GM11168 (cell line): Measurements from ENCODE around the gene FLVCR1.
"Not testable (repeated sequence)": the region's sequence is repeated elsewhere in the genome, so short reads cannot be mapped to it uniquely, and the experiment has no call there.

Experiments used
- in situ Hi-C: fragments of 300-500 bp; cut with MboI; formaldehyde crosslinking; loops from one replicate; pipeline ENCODE4 v1.12.0; 2022; ENCODE audit warnings: low sequenced_read_pairs; ENCODE audit not compliant: unreplicated experiment

The FLVCR1 gene

DNA sequence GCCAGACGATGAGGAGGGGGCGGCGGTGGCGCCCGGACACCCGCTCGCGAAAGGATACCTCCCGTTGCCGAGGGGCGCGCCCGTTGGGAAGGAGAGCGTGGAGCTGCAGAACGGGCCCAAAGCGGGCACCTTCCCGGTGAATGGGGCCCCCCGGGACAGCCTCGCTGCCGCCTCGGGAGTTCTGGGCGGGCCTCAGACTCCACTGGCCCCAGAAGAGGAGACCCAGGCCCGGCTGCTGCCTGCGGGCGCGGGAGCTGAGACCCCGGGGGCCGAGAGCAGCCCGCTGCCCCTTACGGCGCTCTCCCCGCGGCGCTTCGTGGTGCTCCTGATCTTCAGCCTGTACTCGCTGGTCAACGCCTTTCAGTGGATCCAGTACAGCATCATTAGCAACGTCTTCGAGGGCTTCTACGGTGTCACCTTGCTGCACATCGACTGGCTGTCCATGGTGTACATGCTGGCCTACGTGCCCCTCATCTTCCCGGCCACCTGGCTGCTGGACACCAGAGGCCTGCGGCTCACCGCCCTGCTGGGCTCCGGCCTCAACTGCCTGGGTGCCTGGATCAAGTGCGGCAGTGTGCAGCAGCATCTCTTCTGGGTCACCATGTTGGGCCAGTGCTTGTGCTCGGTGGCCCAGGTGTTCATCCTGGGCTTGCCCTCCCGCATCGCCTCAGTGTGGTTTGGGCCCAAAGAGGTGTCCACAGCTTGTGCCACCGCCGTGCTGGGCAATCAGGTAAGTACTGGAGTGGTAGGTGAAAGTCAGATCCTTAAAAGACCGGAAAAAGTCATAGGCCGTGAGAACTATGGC, 588 bp downstream of the FLVCR1 start:
- in situ Hi-C loops, result no loop called here

DNA sequence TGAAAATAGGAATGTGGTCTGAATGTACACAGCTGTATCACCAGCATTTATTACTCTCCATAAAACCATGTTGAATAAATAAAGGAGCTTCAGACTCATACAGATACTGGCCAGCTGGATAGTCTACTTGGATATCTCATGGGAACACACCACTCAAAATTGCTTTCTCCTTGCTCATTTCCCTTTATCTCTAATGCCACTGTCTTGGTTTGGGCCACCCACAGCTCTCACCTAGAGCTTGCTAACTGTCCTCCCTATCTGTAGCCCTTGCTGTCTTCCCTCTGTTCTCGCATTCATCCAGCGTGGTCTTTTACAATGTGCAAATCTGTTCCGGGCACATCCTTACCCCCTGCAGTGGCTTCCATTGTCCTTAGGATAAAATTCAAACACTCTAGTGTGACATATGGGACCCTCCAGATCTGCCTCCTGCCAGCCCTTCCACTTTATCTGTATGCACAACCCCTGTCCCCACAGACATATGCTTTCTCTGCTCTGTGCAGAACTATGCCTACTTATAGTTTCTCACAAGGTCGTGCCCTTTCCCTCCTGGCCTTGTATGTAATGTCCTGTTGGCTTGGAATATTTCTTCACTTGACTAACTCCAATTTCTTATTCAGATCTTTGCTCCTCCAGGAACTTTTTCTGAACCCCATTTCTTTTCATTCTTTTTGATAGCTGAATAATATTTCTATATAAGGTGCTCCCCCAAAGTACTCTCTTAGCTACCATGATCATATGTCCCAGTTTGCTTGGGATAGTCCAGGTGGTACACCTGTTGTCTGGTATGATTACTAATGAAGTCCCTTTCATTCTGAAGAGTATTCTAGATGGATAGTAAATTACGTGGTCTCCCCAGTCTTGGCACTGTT, 2.9 kb downstream of the FLVCR1 start:
- in situ Hi-C loops, result no loop called here

DNA sequence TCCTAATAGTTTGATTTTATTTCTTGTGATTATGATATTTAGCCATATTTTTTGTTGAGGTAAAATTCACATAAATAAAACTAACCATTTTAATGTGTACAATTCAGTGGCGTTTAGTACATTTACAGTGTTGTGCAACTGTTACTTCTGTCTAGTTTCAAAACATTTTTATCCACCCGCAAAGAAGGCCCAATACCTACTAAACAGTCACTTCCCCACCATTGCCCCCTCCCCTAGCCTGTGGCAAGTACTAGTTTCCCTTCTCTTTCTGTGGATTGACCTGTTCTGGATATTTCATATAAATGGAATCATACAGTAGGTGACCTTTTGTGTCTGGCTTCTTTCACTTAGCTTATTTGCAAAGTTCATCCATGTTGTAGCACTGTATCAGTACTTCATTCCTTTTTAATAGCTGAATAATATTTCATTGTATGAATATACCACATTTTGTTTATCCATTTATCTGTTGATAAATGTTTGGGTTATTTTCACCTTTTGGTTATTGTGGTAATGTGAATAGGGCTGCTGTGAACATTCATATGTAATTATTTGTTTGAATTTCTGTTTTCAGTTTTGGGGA, 4.1 kb downstream of the FLVCR1 start:
- in situ Hi-C loops, result no loop called here

- in situ Hi-C loops, result not testable (repeated sequence)
Observed at GRCh38 chr1:212863345-212863744, 5.3 kb downstream of the FLVCR1 start.

DNA sequence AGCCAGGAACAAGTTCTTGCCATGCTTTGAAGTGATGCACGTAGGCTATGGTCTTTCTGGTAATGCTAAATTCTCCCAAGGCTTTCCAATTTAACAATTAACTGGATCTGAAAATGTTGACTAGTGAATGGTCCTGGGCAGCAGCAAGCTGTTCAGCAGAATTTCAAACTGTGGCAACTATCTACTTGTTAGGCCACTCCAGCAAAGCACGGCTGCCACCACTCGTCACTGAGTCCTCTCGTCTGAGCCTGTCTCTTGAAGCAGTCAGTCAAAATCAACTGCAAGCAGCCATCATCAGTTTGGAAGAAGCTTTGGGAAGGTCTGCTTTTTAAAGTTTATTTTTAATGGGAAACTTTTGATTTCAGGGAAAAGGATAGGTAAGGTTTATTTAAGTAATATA, 6.1 kb downstream of the FLVCR1 start:
- in situ Hi-C loops, result no loop called here

- in situ Hi-C loops, result no loop called here
Observed at GRCh38 chr1:212867192-212867591, 9.1 kb downstream of the FLVCR1 start.

DNA sequence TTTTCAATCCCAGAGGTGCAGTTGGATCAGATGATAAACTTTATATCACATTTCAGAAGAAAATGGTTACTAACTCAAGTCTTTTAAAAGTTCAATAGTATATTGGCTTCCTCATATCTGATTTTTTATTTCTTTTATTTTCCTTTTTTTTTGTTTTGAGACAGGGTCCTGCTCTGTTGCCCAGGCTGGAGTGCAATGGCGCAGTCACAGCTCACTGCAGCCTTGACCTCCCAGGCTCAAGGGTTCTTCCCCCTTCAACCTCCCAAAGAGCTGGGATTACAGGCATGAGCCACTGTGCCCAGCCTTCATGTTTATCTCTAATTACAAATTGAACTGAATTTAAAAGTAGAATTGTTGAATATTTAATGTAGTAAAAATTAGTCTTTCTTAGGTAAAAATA, 13.9 kb downstream of the FLVCR1 start:
- in situ Hi-C loops, result no loop called here

- in situ Hi-C loops, result no loop called here
Observed at GRCh38 chr1:212873518-212873917, 15.4 kb downstream of the FLVCR1 start.

DNA sequence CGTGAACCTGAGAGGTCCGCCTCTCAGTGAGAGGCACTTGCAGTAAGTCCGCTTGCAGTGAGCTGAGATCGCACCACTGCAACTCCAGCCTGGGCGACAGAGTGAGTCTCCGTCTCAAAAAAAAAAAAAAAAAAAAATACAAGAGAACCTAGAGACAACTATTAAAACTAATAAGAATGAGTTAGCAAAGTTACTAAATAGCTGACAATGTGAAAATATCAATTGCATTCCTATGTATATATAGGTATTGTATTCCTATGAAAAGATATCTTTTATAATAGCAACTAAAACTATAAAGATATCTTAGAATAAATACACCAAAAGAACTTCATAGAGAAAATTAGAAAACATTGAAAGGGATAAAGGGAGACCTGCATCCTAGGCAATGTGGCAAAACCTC, 20.3 kb downstream of the FLVCR1 start:
- in situ Hi-C loops, result no loop called here

GRCh38 chr1:212879947-212880690, 22.0 kb downstream of the FLVCR1 start:
- in situ Hi-C loops, result no loop called here

- in situ Hi-C loops, result no loop called here
Observed at GRCh38 chr1:212884592-212884991, 26.5 kb downstream of the FLVCR1 start.

GRCh38 chr1:212892108-212892507, 34.0 kb downstream of the FLVCR1 start:
- in situ Hi-C loops, result no loop called here

DNA sequence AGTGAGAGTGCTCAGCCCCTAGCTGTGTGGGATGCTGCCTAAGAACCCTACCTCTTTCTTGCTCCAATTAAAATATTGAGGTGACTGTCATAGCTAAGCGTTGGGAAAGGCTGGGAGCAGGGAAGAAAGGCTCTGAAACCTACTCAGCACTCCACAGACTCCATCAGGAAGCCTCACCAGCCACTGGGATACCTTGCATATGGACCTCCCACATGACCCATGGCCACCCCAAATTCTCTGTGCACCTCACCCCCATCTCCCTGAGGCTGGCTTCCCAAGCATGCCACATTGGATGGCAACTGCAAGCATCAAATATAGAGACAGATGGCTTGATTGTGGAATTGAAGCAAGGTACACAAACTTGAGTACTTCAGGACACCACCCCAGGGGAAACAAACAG, 41.8 kb downstream of the FLVCR1 start:
- in situ Hi-C loops, result no loop called here

DNA sequence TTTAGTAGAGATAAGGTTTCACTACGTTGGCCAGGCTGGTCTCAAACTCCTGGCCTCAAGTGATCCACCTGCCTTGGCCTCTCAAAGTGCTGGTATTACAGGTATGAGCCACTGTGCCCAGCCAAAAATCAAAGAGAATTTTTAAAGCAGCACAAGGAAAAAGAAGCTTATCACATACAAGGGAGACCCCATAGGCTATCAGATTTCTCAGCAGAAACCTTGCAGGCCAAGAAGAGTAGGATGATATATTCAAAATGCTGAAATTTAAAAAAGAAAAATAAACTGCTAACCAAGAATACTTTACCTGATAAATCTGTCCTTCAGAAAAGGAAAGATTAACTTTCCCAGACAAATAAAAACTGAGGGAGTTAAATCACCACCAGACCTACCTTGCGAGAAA, 43.2 kb downstream of the FLVCR1 start:
- in situ Hi-C loops, result no loop called here

DNA sequence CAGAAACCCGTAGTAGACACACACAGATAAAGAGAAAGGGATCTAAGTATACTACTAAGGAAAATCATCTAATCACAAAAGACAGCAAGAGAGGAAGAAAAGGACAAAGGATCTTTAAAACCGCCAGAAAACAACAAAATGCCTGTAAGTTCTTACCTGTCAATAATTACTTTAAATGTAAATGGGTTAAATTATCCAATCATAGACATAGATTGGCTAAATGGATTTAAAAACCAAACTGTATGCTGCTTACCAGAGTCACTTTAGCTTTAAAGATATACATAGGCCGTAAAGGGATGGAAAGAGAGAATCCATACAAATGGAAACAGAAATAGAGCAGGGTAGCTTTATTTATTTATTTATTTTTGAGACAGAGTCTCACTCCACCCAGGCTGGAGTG, 44.0 kb downstream of the FLVCR1 start:
- in situ Hi-C loops, result no loop called here

- in situ Hi-C loops, result no loop called here
Observed at GRCh38 chr1:212903664-212904063, 45.6 kb downstream of the FLVCR1 start.

- in situ Hi-C loops, result not testable (repeated sequence)
Observed at GRCh38 chr1:212908071-212908470, 50.0 kb downstream of the FLVCR1 start.

DNA sequence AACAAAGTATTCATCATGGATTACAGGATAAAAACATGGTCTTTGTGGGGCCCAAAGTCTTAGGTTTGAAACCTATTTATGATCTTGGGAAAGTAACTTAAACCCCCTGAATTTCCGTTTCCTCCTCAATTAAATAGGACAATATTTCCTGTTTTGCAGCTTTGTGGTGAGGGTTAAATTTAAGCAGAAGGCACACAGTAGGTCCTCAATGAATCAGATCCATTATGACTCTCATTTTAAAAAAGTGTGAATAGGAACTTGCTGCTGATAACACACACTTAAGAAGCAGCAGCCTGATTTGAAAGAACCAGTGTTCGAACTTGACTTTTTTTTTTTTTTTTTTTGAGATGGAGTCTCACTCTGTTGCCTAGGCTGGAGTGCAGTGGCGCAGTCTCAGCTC, 50.9 kb downstream of the FLVCR1 start:
- in situ Hi-C loops, result no loop called here

DNA sequence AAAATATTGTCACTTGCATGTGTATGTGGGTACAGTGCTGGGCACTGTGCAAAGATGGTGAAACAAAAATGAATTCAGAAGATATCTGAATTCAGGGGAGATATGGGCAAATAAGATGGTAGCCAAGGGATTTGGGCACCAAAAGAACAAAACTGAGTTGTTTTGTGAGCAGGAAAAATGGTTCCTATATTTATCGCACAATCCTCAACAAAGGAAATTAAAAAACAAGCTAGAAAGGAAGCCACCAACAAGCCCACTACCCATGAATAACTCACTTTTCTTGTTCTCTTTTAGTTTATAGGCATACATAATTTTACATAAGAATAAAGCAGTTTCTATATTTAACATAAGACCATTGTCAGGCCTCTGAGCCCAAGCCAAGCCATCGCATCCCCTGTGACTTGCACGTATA, 51.6 kb downstream of the FLVCR1 start:
- in situ Hi-C loops, result no loop called here

DNA sequence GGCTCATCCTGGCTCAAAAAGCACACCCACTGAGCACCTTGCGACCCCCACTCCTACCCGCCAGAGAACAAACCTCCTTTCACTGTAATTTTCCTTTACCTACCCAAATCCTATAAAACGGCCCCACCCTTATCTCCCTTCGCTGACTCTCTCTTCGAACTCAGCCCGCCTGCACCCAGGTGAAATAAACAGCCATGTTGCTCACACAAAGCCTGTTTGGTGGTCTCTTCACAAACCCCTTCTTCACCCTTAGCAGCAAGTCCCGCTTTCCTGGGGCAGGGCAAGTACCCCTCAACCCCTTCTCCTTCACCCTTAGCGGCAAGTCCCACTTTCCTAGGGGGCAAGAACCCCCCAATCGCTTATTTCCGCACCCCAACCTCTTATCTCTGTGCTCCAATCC, 52.1 kb downstream of the FLVCR1 start:
- in situ Hi-C loops, result not testable (repeated sequence)
